Breast epithelium (tissue), 3 donors: Measurements from ENCODE around the gene CFAP20DC.

ENCODE experiments used
- POLR2A ChIP-seq: fragments of 450-650 bp; IDR thresholded peaks from one replicate; pipeline ENCODE4 v1.6.1; 2016; ENCODE audit warnings: antibody characterized with exemption, mild to moderate bottlenecking, moderate library complexity
- TF ChIP-seq, protein P1 (sequence below), 3 donors: fragments of 450-650 bp; IDR thresholded peaks; one replicate each; pipeline ENCODE4 v1.5.1; 2016 to 2017; ENCODE audit warnings: antibody characterized with exemption in 3 of 3, mild to moderate bottlenecking in 3 of 3, moderate library complexity in 3 of 3

DNA sequence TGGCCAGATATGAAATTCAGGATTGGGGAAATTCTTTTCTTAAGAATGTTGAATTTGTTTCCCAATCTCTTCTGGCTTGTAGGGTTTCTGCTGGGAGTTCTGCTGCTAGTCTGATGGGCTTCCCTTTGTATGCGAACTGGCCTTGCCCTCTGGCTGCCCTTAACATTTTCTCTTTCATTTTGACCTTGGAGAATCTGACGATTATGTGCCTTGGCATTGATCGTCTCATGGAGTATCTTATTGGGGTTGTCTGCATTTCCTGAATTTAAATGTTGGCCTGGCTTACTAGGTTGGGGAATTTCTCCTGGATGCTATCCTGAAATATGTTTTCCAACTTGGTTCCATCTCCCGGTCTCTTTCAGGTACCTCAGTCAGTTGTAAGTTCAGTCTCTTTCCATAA lies 152.2 kb downstream of the CFAP20DC start:
- TF ChIP-seq, protein P1, sequence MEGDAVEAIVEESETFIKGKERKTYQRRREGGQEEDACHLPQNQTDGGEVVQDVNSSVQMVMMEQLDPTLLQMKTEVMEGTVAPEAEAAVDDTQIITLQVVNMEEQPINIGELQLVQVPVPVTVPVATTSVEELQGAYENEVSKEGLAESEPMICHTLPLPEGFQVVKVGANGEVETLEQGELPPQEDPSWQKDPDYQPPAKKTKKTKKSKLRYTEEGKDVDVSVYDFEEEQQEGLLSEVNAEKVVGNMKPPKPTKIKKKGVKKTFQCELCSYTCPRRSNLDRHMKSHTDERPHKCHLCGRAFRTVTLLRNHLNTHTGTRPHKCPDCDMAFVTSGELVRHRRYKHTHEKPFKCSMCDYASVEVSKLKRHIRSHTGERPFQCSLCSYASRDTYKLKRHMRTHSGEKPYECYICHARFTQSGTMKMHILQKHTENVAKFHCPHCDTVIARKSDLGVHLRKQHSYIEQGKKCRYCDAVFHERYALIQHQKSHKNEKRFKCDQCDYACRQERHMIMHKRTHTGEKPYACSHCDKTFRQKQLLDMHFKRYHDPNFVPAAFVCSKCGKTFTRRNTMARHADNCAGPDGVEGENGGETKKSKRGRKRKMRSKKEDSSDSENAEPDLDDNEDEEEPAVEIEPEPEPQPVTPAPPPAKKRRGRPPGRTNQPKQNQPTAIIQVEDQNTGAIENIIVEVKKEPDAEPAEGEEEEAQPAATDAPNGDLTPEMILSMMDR (IDR thresholded peaks at IDR 0.05) = no peak
- TF ChIP-seq POLR2A = no peak
